Activated naive CD4-positive, alpha-beta T cell treated with anti-CD3 and anti-CD28 coated beads for 36 hours (primary cell): ENCODE data around the gene STAP1. TPM values are rescaled to one million over a fixed set of nuclear protein-coding genes. Genes with fewer than 3 reads are reported as not detected.
"Not testable (repeated sequence)": the region's sequence is repeated elsewhere in the genome, so short reads cannot be mapped to it uniquely, and the experiment has no call there.

Source experiments
- CTCF ChIA-PET: fragments of 350-600 bp; sonication (Branson Sonifier 250); formaldehyde crosslinking; loops from one replicate; lab custom pipeline; 2021; ENCODE audit warnings: antibody characterized with exemption; lab: Charles Lee
- DNase-seq: peaks from one replicate; pipeline ENCODE4 v3.0.0-alpha.2; 2020
- H3K27ac Mint-ChIP-seq: one replicate; pipeline ENCODE4 v1.8.0; 2021; ENCODE audit warnings: mild to moderate bottlenecking, mixed read lengths
- H3K27me3 Mint-ChIP-seq: one replicate; pipeline ENCODE4 v1.8.0; 2021; ENCODE audit warnings: low read depth, mixed read lengths
- H3K36me3 Mint-ChIP-seq: one replicate; pipeline ENCODE4 v1.8.0; 2021; ENCODE audit warnings: low read depth, mixed read lengths
- H3K4me1 Mint-ChIP-seq: one replicate; pipeline ENCODE4 v1.8.0; 2021; ENCODE audit warnings: low read depth, mixed read lengths
- H3K4me3 Mint-ChIP-seq: one replicate; pipeline ENCODE4 v1.8.0; 2021; ENCODE audit warnings: mild to moderate bottlenecking, moderate library complexity, mixed read lengths
- H3K9me3 Mint-ChIP-seq: one replicate; pipeline ENCODE4 v1.8.0; 2021; ENCODE audit warnings: mixed read lengths
- intact Hi-C: fragments of 100-400 bp; cut with micrococcal nuclease; formaldehyde crosslinking; loops from one replicate; pipeline ENCODE4 v1.15.1; 2023
- total RNA-seq, 2 experiments: library from RNA; stranded (reverse); gene quantifications; one replicate each; pipeline ENCODE4 v1.2.3, GENCODE V29; 2021

STAP1 gene
- total RNA-seq, 2 experiments from 2014 or later = 18.9 to 22.1 TPM

- Mint-ChIP-seq H3K4me3 (no peak overlapping the region), H3K27me3 (no peaks in the 10 kb centered on the region), H3K4me1 (peaks cover 48% of the 10 kb centered on the region), H3K36me3 (peaks cover 40% of the 10 kb centered on the region), H3K27ac (no peak overlapping the region), H3K9me3 (no peaks in the 10 kb centered on the region)
- no peak for DNase-seq
- intact Hi-C loops = loop anchor here (10.0 kb wide), 1 partner anchor 903 kb away; the partner anchor contains the start of gene TMPRSS11E
- CTCF ChIA-PET = interaction anchor here (1.0 kb wide), 2 partner anchors 15 to 23 kb away, joined by 3 to 4 read pairs; no protein-coding TSS in a partner anchor
Measured at GRCh38 chr4:67542076-67542475, 16.5 kb upstream of the STAP1 start.

- peak; percentile 97 for DNase-seq
- H3K9me3 Mint-ChIP-seq = no peaks in the 10 kb centered on the region
- peaks cover 25% of the 10 kb centered on the region for H3K36me3 Mint-ChIP-seq
- CTCF ChIA-PET = interaction anchor here (1.0 kb wide), 1 partner anchor 9 kb away, joined by 3 read pairs; no protein-coding TSS in a partner anchor
- H3K27me3 Mint-ChIP-seq = no peaks in the 10 kb centered on the region
- peak within 1 kb of the TSS; percentile 96 for H3K4me3 Mint-ChIP-seq
- intact Hi-C loops = loop anchor here (1.0 to 10.0 kb wide), 7 partner anchors 13 to 899 kb away; partner anchors contain the start of genes STAP1, TMPRSS11E, UBA6 and YTHDC1
- H3K27ac Mint-ChIP-seq = peak within 1 kb of the TSS; percentile 99
- peaks cover 38% of the 10 kb centered on the region for H3K4me1 Mint-ChIP-seq
Measured at GRCh38 chr4:67545199-67546003, 13.1 kb upstream of the STAP1 start, which contains the start of gene CENPC. Gene CENPC, minus strand, starts transcription at chr4:67545503. Its CDS starts 148 bp downstream, at chr4:67545355.

DNA sequence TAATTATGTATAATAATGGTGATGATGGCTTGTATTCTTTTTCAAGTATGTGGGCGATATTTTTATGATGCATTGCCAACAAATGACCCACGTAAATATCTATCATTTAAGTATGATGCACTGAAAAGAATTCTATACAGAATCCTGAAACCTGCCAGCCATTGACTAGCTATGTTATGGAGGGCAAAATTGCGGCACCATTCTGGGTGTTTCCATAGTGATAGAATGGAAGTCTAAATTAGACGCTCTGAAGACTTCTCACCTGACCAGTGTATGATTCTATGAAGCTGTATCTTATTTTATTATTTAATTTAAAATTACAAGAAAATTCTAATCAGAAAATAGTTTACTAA lies 12.5 kb upstream of the STAP1 start:
- peaks cover 25% of the 10 kb centered on the region for H3K36me3 Mint-ChIP-seq
- peak overlapping the region; percentile 96 for H3K4me3 Mint-ChIP-seq
- CTCF ChIA-PET = interaction anchor here (1.0 to 1.2 kb wide), 2 partner anchors 201 to 366 kb away, joined by 3 read pairs; no protein-coding TSS in a partner anchor
- intact Hi-C loops = loop anchor here (10.0 kb wide), 1 partner anchor 899 kb away; the partner anchor contains the start of gene TMPRSS11E
- DNase-seq = no peak
- H3K4me1 Mint-ChIP-seq = peaks cover 40% of the 10 kb centered on the region
- H3K27ac Mint-ChIP-seq = no peak overlapping the region
- no peaks in the 10 kb centered on the region for H3K27me3 Mint-ChIP-seq
- no peaks in the 10 kb centered on the region for H3K9me3 Mint-ChIP-seq

- Mint-ChIP-seq H3K27ac (no peak overlapping the region), H3K4me3 (no peak overlapping the region), H3K4me1 (peaks cover 36% of the 10 kb centered on the region), H3K36me3 (peaks cover 18% of the 10 kb centered on the region), H3K9me3 (no peaks in the 10 kb centered on the region), H3K27me3 (no peaks in the 10 kb centered on the region)
- CTCF ChIA-PET = interaction anchor here (0.5 to 1.4 kb wide), 6 partner anchors 152 to 710 kb away, joined by 3 to 4 read pairs (median 3); no protein-coding TSS in a partner anchor
- intact Hi-C loops = loop anchor here (10.0 kb wide), 1 partner anchor 898 kb away; the partner anchor contains the start of gene TMPRSS11E
- DNase-seq = no peak
Measured at GRCh38 chr4:67546971-67547370, 11.6 kb upstream of the STAP1 start.

DNA sequence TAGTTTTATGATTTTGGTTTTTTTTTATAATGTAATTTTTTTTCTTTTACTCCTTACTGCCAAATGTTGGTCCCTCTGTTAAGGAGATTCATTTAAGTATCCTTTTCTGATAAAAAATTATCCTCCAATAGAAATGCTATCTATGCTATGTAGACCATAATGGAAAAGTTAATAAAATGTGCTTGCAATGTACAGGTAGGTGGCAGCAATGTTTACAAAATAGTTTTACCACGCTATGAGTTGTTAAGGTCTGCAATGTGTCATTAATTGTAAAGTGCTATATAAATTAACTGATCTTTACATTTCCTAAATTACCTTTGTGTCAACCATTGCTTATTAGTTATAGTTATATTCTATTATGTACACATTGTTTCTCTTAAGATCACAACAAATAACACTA lies 9.4 kb upstream of the STAP1 start:
- Mint-ChIP-seq H3K27me3 (no peaks in the 10 kb centered on the region), H3K4me1 (peaks cover 26% of the 10 kb centered on the region), H3K27ac (no peak overlapping the region), H3K9me3 (no peaks in the 10 kb centered on the region), H3K36me3 (peaks cover 4% of the 10 kb centered on the region), H3K4me3 (no peak overlapping the region)
- CTCF ChIA-PET = interaction anchor here (0.5 to 1.9 kb wide), 3 partner anchors 23 to 91 kb away, joined by 3 to 5 read pairs (median 5); no protein-coding TSS in a partner anchor
- DNase-seq = no peak
- intact Hi-C loops = loop anchor here (1.0 to 10.0 kb wide), 7 partner anchors 76 to 896 kb away; partner anchors contain the start of gene TMPRSS11E

DNA sequence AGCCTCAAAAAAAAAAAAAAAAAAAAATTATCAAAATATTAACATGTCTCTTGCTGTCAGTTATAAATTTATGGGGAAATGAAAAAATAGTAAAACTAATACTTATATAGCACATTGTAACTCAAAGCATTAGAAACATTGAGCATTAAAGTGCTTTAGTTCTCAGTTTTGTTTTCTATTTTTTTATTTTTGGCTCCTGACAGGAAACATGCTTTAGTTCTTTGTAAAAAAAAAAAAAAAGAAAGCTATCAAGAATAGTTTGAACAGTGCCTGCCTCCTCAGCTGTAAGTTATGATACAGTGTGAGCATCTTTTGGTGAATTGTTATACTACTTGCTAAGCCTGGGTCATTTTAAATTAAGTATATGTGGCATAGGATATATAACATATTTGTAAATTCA lies 8.1 kb upstream of the STAP1 start:
- intact Hi-C loops = no loop called here
- Mint-ChIP-seq H3K27me3 (no peaks in the 10 kb centered on the region), H3K4me3 (no peak overlapping the region), H3K36me3 (no peaks in the 10 kb centered on the region), H3K9me3 (no peaks in the 10 kb centered on the region), H3K27ac (peak overlapping the region; percentile 36), H3K4me1 (peaks cover 32% of the 10 kb centered on the region)
- CTCF ChIA-PET = interaction anchor here (0.6 to 1.9 kb wide), 9 partner anchors 8 to 263 kb away, joined by 3 to 6 read pairs (median 4); partner anchors contain the start of gene STAP1
- no peak for DNase-seq

DNA sequence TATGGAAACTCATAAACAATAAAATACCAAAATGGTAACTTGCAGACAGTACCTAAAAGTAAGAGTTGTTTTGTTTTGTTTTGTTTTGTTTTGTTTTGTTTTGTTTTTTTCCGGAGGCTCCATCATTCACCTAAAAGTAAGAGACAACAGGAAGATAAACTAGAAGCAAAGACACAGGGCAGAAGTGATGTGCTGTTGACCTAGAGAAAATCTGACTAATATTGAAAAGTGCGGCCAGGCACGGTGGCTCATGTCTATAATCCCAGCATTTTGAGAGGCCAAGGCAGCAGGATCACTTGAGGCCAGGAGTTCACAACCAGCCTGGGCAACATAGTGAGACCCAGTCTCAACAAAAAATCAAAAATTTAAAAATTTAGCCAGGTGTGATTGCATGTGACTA lies 7.7 kb upstream of the STAP1 start:
- H3K27me3 Mint-ChIP-seq = no peaks in the 10 kb centered on the region

GRCh38 chr4:67552146-67552792 lies 6.3 kb upstream of the STAP1 start:
- Mint-ChIP-seq H3K4me1 (peaks cover 39% of the 10 kb centered on the region), H3K27ac (peak overlapping the region; percentile 41)
- CTCF ChIA-PET = interaction anchor here (0.6 to 1.2 kb wide), 6 partner anchors 32 to 823 kb away, joined by 3 to 6 read pairs (median 4); no protein-coding TSS in a partner anchor
- intact Hi-C loops, H3K4me3 Mint-ChIP-seq, DNase-seq, H3K36me3 Mint-ChIP-seq, H3K9me3 Mint-ChIP-seq, H3K27me3 Mint-ChIP-seq: not testable (repeated sequence)

More for the DNA sequence above, 7.7 kb upstream of the STAP1 start:
- Mint-ChIP-seq H3K36me3 (no peaks in the 10 kb centered on the region), H3K27ac (peak overlapping the region; percentile 36), H3K4me1 (peaks cover 33% of the 10 kb centered on the region), H3K9me3 (no peaks in the 10 kb centered on the region), H3K4me3 (no peak overlapping the region)
- intact Hi-C loops = no loop called here
- DNase-seq = no peak
- CTCF ChIA-PET = interaction anchor here (0.6 to 1.9 kb wide), 6 partner anchors 17 to 263 kb away, joined by 3 to 6 read pairs (median 4); no protein-coding TSS in a partner anchor

DNA sequence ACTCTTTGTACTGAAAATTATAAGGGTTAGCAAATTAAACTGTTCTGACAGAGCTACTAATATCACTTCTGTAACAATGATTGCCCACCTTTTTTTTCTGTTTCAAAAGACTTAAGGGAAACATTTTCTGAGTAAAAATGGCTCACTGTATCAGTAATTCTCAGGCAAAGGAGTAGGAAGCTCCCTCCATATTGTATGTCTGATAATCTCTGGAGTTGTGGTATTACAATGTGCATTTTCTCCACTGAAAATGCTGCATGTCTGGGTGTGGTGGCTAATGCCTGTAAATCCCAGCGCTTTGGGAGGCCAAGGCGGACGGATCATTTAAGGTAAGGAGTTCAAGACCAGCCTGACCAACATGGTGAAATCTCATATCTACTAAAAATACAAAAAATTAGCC lies 4.4 kb upstream of the STAP1 start:
- CTCF ChIA-PET = interaction anchor here (1.2 kb wide), 1 partner anchor 193 kb away, joined by 3 read pairs; no protein-coding TSS in a partner anchor
- Mint-ChIP-seq H3K4me1 (peaks cover 48% of the 10 kb centered on the region), H3K36me3 (peaks cover 2% of the 10 kb centered on the region), H3K27ac (no peak overlapping the region), H3K27me3 (no peaks in the 10 kb centered on the region), H3K4me3 (no peak overlapping the region), H3K9me3 (no peaks in the 10 kb centered on the region)
- no peak for DNase-seq
- intact Hi-C loops = no loop called here

DNA sequence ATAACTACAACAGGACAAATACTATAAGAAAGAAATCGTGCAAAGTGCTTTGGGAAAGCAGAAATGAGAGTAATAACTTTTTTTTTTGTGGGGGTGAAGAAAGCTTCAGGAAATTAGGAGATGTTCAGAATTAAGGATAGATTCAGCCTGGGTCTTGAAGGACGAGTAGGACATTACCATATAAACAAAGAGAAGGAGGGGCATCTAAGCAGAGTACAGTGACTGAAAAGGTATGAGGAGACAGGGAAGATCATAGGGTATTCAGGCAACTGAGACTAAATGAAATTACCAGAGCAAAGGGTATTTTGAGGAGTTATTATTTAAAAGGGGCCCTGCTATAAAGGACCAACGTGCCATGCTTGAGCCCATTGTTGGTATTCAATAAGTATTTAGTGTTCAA lies 3.1 kb upstream of the STAP1 start:
- no peak overlapping the region for H3K4me3 Mint-ChIP-seq
- intact Hi-C loops = no loop called here
- H3K27me3 Mint-ChIP-seq = no peaks in the 10 kb centered on the region
- CTCF ChIA-PET = no interaction called here
- H3K36me3 Mint-ChIP-seq = peaks cover 2% of the 10 kb centered on the region
- no peaks in the 10 kb centered on the region for H3K9me3 Mint-ChIP-seq
- H3K4me1 Mint-ChIP-seq = peaks cover 54% of the 10 kb centered on the region
- no peak overlapping the region for H3K27ac Mint-ChIP-seq
- no peak for DNase-seq

DNA sequence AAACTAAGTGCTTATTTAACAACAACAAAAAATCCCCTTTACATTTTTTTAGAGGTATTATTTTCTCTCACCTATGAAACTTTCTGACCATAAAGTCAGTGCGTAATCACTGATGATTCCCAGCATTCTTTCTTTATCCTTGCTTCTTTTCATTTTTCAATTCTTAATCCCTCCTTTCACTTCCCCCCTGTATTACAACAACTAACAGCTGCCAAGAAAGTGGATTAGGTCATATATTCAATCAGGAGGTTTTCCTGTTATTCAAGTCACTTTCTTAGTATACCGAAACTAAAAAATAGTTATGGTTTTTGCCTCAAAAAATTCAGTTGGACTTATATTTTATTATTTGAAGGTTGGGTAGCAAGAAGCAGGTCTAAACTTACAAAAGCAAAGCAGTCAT lies 2.1 kb upstream of the STAP1 start:
- no peak overlapping the region for H3K4me3 Mint-ChIP-seq
- CTCF ChIA-PET = interaction anchor here (0.6 to 1.4 kb wide), 3 partner anchors 11 to 98 kb away, joined by 3 to 4 read pairs (median 3); no protein-coding TSS in a partner anchor
- H3K27me3 Mint-ChIP-seq = no peaks in the 10 kb centered on the region
- no peaks in the 10 kb centered on the region for H3K9me3 Mint-ChIP-seq
- H3K4me1 Mint-ChIP-seq = peaks cover 49% of the 10 kb centered on the region
- intact Hi-C loops = no loop called here
- no peak overlapping the region for H3K27ac Mint-ChIP-seq
- peaks cover 2% of the 10 kb centered on the region for H3K36me3 Mint-ChIP-seq
- no peak for DNase-seq

GRCh38 chr4:67565284-67565683 lies 6.8 kb downstream of the STAP1 start:
- no peak overlapping the region for H3K4me3 Mint-ChIP-seq
- H3K4me1 Mint-ChIP-seq = peaks cover 37% of the 10 kb centered on the region
- H3K27me3 Mint-ChIP-seq = no peaks in the 10 kb centered on the region
- no peak overlapping the region for H3K27ac Mint-ChIP-seq
- peaks cover 5% of the 10 kb centered on the region for H3K36me3 Mint-ChIP-seq
- CTCF ChIA-PET = no interaction called here
- intact Hi-C loops = no loop called here
- no peak for DNase-seq
- H3K9me3 Mint-ChIP-seq = no peaks in the 10 kb centered on the region
